GM12865 (cell line): Measurements from ENCODE around the gene ZKSCAN8.

Experiments
- DNase-seq: peaks from one replicate; pipeline ENCODE4 v3.0.0; 2010; ENCODE audit warnings: low read depth
- H3K4me3 ChIP-seq: 2 replicates; pipeline ENCODE4 v1.5.1; 2011; ENCODE audit warnings: mild to moderate bottlenecking, low read depth, low read length, control low read depth
- TF ChIP-seq, protein P1 (sequence below): IDR thresholded peaks from 2 replicates; pipeline ENCODE4 v1.5.1; 2011; ENCODE audit warnings: low read length, control low read depth, low read depth, inconsistent platforms; ENCODE audit not compliant: insufficient read depth; ENCODE audit errors: missing control alignments

ZKSCAN8 gene

GRCh38 chr6:28139860-28140543 lies 1.7 kb upstream of the ZKSCAN8 start:
- TF ChIP-seq, protein P1, sequence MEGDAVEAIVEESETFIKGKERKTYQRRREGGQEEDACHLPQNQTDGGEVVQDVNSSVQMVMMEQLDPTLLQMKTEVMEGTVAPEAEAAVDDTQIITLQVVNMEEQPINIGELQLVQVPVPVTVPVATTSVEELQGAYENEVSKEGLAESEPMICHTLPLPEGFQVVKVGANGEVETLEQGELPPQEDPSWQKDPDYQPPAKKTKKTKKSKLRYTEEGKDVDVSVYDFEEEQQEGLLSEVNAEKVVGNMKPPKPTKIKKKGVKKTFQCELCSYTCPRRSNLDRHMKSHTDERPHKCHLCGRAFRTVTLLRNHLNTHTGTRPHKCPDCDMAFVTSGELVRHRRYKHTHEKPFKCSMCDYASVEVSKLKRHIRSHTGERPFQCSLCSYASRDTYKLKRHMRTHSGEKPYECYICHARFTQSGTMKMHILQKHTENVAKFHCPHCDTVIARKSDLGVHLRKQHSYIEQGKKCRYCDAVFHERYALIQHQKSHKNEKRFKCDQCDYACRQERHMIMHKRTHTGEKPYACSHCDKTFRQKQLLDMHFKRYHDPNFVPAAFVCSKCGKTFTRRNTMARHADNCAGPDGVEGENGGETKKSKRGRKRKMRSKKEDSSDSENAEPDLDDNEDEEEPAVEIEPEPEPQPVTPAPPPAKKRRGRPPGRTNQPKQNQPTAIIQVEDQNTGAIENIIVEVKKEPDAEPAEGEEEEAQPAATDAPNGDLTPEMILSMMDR, result no peak
- no peak for DNase-seq
- H3K4me3 ChIP-seq, result no peak overlapping the region

DNA sequence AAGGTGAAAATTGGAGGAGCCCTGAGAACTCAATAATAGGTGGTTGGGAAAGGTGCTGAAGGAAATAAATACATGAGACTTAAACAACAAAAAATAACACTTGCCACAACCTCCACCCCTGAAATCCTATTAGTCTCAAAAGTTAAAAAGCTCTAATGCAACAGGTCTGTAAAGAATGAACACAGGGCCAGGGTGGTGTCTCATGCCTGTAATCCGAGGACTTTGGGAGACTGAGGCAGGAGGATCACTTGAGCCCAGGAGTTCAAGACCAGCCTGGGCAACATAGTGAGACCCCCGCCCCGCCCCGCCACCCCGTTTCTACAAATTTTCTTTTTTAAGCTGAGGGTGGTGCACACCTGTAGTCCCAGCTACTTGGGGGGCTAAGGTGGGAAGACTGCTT lies 1.1 kb upstream of the ZKSCAN8 start:
- TF ChIP-seq, protein P1, result no peak
- H3K4me3 ChIP-seq, result no peak overlapping the region
- DNase-seq, result no peak

DNA sequence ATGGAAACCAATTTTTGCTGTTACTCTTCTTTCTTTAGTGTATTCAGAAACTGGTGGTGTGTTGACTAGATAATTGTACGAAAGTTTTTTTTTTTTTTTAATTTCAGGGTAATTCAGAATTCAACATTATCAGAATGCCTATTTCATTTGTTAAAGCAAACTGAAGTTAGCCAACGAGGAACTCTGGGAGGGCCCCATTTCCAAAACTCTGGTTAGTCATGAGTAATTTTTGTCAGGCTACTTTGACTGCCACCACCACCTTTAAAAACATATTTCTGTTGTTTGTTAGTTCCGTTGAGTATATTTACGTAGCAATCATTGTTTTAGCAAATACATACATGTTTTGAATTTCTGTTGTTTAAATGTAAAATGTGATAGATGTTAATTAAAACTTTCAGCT lies 763 bp downstream of the ZKSCAN8 start:
- TF ChIP-seq, protein P1, result no peak
- H3K4me3 ChIP-seq, result peak overlapping the region; percentile 94
- DNase-seq, result no peak

DNA sequence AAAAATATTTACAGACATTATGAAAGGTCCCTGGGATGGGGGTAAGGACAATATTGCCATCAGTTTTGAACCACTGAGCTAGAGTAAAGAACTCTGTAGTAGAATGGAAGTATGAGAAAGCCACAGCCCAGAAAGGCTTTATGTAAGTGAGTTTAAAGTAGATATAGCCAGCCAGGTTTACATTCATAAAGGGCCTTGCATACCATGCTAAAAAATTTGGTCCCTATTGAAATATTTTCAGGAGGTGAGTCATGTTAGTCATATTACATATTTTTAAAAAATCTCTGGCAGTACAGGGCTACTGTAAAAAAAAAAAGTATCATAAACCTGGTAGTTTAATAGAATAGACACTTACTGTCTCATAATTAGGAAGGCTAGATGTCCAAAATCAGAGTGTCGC lies 3.5 kb downstream of the ZKSCAN8 start:
- no peak overlapping the region for H3K4me3 ChIP-seq
- DNase-seq, result no peak

DNA sequence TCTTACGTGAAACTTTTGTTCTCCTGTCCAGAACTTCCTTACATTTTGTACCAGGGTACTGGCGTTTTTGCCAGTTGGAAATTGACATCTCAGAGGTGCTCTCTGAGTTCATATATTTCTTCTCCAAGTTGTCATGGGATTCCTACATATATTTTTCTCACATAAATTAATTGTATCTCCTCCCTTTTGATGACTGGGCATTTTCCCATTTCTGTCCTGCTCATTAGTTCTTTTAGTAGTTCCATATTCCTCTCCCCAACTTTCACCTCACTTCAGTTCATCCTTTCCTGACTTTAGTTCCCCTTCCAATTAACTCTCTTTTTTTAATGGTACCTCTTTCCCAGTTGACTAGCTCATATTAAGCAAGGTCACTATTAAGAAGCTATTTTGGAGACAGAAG lies 10.8 kb downstream of the ZKSCAN8 start:
- H3K4me3 ChIP-seq, result no peak overlapping the region
- TF ChIP-seq, protein P1, result no peak
- no peak for DNase-seq

More for the DNA sequence above, 3.5 kb downstream of the ZKSCAN8 start:
- TF ChIP-seq, protein P1, result no peak

DNA sequence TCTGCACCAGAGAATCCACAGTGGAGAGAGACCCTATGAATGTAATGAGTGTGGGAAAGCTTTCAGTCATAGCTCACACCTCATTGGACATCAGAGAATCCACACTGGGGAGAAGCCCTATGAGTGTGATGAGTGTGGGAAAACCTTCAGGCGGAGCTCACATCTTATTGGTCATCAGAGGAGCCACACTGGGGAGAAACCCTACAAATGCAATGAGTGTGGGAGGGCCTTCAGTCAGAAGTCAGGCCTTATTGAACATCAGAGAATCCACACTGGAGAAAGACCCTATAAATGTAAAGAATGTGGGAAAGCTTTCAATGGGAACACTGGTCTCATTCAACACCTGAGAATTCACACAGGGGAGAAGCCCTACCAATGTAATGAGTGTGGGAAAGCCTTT lies 11.9 kb downstream of the ZKSCAN8 start:
- TF ChIP-seq, protein P1, result no peak

GRCh38 chr6:28154357-28154756 lies 12.7 kb downstream of the ZKSCAN8 start:
- TF ChIP-seq, protein P1, result no peak
- no peak for DNase-seq
- no peak overlapping the region for H3K4me3 ChIP-seq

More for the DNA sequence above, 11.9 kb downstream of the ZKSCAN8 start:
- no peak overlapping the region for H3K4me3 ChIP-seq
- DNase-seq, result no peak
